Activated gamma-delta T cell treated with anti-CD3 and anti-CD28 coated beads, Interleukin-2, amount 50 U/mL, for 16 hours (primary cell): ENCODE data around the gene C10orf71.

Experiments
- DNase-seq: peaks from one replicate; pipeline ENCODE4 v3.0.0-alpha.2; 2020; ENCODE audit warnings: low read depth

Gene C10orf71

DNA sequence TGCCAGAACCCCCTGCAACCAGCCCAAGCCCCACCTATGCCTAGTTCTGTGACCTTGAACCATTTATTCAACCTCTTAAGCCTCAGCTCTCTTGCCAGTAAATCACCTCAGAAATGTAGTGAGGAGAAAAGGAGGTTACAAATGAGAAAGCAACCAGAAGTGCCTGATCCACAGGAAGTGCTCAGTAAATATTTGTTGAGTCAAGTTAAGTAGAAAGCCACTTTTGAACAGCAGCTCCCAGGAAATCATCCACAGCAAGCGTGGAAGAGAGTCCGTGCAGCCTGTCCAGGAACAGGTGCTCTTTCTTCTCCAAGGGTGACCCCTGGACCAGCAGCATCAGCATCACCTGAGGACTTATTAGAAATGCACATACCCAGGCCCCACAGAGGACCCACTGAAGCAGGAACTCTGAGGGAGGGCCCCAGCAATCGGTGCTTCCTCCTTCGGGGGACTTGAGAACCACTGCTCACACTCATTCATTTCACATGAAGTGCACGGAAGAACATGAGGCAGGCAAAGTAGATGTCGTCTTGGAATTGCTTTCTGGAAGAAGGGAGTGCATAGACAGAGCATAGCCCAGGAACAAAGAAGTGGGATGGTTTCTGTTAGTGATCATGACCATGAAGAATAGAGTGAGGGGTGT, 6.3 kb upstream of the C10orf71 start:
- no peak for DNase-seq

GRCh38 chr10:49293208-49293603, 5.8 kb upstream of the C10orf71 start:
- no peak for DNase-seq

GRCh38 chr10:49294731-49295130, 4.2 kb upstream of the C10orf71 start:
- no peak for DNase-seq

DNA sequence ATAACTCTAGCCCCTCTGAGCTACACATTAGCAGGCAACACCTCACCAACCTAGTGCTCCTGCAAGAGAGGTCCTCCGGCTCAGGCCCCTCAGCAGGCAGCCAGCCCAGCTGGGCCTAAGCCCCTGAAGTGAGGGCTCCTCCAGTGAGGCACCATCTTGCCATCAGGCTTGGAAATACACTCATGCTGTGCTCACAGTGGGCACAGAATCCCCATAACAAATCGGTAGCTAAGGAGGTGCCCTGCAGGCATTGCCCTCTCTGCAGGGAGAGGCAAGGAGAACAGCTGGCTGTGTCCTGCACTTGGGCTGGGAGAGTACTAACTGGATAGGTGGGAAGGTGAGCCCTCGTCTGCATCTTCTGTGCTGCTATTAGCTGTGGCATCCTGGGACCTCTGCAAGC, 3.7 kb upstream of the C10orf71 start:
- no peak for DNase-seq

DNA sequence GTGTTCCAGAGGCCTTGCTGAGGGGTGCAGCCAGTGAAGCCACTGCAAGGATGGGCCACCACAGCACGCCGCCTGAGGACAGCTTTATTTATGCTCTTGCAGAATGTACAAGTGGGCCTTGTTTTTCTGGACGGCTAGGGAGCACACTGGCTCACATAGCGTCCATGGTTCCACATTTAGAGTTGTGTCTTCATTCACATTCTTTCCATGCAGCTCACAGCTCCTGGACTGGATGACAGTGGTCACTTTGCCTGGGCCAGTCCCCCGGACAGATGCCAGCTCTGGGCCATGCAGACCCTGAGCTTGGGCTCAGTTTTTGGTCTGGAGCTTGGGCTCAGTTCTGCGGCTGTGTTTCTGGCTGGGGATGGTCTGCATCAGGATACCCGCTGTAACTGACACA, 2.6 kb upstream of the C10orf71 start:
- DNase-seq = no peak

DNA sequence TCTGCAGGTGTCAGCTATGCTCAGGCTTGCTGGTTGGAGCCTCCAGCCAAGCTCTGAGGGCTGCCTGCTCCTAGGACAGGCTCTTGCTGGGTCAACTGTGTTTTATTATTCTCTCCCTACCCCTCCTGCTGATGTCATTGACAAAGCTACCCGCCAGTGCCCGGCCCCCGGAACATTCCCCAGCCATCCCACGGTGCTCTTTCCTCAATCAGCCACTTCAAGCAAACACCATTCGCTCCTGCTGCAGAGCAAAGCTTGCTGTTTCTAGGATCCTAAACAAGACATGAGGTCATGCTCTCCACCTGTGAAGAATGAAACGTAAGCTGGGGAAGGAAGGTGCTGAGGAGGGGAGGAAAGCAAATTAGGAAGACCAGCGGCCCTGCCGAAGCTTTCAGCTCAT, 2.1 kb upstream of the C10orf71 start:
- DNase-seq = no peak

DNA sequence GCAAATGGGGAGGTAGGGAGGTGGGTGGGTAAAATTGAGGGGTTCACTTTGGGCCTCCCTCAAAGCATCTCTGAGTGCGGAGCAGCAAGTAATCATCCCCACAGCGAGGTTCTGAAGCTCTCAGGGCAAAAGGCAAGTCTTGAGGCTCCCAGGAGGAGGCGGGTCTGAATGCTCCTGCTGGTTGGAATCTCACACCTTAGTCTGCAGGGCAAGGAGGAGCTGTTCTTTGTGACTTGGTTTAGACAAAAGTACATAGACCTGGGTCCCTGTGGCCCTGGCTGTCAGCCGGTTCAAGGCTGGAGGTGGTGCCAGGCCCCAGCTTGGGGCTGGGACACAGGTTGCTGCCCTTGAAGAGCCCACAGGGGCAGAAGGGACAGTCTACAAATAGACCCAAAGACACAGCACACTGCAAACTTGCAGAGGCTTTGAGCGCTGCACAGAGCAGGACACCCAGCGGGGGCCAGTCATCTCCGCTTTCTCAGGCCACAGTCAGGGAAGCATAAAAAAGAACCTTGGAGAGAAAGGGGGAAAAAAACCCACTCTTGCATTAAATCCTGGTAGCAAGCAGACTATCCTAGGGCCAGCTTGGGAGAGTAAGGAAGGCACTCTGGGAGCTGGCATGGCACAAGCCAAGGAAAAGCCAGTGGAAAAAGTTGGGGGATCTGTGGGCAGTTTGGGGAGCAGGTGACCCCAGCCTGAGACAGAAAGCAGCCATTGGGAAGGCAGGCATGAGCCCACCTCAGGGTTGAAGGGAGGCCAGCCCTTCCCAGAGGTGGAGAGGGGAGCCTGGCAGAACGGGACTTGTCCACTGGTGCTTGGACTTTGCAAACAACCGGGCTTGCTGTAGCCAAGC, 926 bp upstream of the C10orf71 start:
- DNase-seq = no peak

- no peak for DNase-seq
These were observed 343 bp upstream of the C10orf71 start for GRCh38 chr10:49298671-49298982.

GRCh38 chr10:49299816-49300139, 808 bp downstream of the C10orf71 start:
- no peak for DNase-seq

GRCh38 chr10:49300140-49300974, 1.4 kb downstream of the C10orf71 start:
- no peak for DNase-seq

GRCh38 chr10:49301302-49301701, 2.3 kb downstream of the C10orf71 start:
- DNase-seq = no peak

GRCh38 chr10:49302088-49302487, 3.1 kb downstream of the C10orf71 start:
- no peak for DNase-seq

GRCh38 chr10:49303711-49304110, 4.7 kb downstream of the C10orf71 start:
- no peak for DNase-seq

DNA sequence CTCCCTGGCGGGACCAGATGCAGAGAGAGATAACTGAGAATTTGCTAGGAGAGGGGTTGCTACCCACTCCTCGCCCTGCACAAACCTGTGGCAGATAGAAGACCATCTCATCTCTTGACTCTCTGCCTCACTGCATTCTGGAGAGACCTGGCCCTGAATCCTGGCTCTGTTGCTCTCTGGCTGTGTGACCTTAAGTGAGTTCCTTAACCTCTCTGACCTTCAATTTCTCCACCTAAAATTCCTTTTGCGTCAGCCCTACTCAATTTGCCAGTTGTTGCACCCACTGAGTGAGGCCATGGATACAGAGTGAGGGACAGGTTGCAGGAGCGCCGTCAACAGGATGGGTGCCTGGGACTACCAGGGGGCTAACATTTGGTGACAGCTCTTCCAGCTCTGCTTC, 5.2 kb downstream of the C10orf71 start:
- DNase-seq = no peak

- no peak for DNase-seq
These were observed 9.0 kb downstream of the C10orf71 start for GRCh38 chr10:49307921-49308320.

- DNase-seq = no peak
These were observed 9.9 kb downstream of the C10orf71 start for GRCh38 chr10:49308881-49309280.

DNA sequence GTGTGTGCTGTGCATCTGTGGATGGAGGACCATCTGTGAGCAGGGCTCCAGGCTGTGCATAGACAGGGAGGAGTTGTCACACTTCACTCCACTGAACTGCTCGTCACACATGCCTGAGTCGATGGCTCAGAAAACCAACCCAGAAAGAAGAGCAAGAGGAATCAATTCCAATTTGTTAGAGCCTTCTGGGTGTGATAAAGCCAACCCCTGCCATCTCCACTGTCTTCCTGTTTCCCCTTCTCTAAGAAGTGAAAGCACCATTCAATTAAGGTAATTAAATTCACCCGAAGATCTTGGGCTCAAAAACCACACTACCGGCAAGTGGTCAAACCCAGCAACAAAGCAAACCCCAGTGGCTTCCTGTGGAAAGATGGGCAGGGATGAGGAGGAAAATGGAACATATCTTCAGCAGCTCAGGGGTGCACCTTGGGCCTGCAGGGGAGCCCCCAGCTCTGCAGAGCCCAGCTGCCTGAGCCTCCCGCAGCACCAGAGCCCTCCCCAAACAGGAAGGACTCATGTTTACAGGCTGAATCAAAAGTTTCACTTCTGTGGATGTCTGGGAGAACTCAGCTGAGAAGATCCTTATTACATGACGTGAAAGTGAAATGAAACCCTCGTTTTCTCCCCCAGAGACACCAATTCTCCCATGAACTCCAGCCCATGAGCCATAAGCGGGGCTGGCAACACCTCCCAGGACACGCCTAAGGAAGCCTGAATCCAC, 10.9 kb downstream of the C10orf71 start:
- DNase-seq = no peak

DNA sequence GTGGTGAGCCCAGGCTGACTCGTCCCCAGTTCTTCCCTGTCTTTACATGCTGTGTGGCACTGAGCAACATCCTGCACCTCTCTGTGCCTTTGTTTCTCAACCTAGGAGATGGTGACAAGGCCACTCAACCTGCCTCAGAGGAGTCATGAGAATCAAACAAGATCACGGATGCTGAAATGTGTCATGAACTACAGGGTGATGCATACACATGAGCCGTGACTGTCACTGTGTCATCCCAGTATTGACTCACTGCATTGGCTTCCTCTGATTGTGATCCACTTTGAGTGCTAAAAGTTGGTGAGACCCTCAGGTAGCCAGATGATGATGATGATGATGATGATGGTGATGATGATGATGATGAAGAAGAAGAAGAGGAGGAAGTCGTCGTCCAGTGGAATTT, 11.5 kb downstream of the C10orf71 start:
- no peak for DNase-seq

DNA sequence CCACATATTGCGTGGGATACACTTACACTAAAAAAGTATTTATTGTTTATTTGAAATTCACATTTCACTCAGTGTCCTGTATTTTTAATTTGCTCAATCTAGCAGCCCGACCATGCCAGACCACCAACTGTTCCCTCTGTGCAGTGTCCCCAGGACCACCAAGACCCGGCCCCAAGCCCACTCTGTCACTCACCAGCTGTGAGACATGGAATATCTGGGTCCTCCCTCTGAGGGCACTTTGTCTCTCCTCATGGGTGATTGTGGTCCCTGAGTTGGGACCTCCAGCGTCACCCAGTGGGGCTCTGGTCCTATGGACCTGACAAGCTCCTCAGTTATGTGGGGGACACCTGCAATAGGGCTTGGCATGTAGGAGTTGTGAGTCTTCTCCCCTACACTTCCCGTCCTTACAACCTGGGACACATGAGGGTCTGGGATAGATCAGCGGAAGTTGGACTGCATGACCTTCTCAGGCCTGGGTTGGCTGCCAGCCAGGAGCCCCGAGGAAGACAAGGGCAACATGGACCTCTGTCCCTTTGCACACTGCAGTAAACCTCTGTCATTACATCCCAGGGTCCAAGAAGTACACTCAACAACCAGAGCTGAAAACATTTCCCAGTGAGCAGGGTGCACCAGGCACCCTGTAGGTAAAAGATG, 12.1 kb downstream of the C10orf71 start:
- DNase-seq = no peak

- DNase-seq = no peak
These were observed 12.7 kb downstream of the C10orf71 start for GRCh38 chr10:49311555-49312236.

GRCh38 chr10:49312246-49312869, 13.4 kb downstream of the C10orf71 start:
- no peak for DNase-seq
